GM23248 (cell line): ENCODE results near the gene OSBP2.

Experiments
- EZH2 ChIP-seq: fragments of 200-600 bp; sonication (generic); IDR thresholded peaks from 2 replicates; pipeline ENCODE4 v1.6.1; 2018; ENCODE audit warnings: antibody characterized with exemption, mild to moderate bottlenecking; ENCODE audit not compliant: insufficient read depth, poor library complexity, severe bottlenecking
- EZH2phosphoT487 ChIP-seq: fragments of 200-600 bp; sonication (generic); IDR thresholded peaks from 2 replicates; pipeline ENCODE4 v1.6.1; 2018; ENCODE audit warnings: antibody characterized with exemption, moderate library complexity, mild to moderate bottlenecking, low read depth; ENCODE audit not compliant: insufficient read depth

GRCh38 chr22:30795118-30795517, 100.4 kb downstream of the OSBP2 start:
- TF ChIP-seq EZH2, result no peak
- no peak for TF ChIP-seq EZH2phosphoT487
